ENCODE data around the gene CMSS1.

Gene CMSS1

DNA sequence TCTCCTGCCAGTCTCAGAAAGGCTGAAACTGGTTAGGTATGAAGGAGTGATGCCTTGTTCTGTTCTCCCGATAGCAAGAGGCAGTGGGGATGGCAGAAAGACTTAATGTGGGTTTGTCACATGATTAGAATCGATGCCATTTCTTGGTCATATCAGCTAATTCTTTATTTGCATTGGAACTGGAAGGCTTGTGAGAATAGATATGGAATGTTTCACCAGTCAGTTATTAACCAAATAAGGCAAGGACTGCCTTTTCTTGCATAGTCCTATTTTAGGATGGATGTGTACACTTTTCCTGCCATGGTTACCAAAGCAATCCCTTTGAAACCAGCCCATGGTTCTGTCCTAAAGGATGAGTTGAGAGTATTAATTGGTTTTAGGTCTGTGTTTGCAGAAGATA lies 262.9 kb downstream of the CMSS1 start:
- Histone ChIP-seq H3K9me2 (replicated peaks; ENCODE audit: insufficient read depth, low read length) (no peaks in the 10 kb centered on the region), H4K20me1 (ENCODE audit: insufficient read depth, low read length) (no peaks in the 10 kb centered on the region), H3K27ac (ENCODE audit: low read length) (no peak overlapping the region)

GRCh38 chr3:100081311-100081710 lies 263.6 kb downstream of the CMSS1 start:
- Histone ChIP-seq H3K4me1 (ENCODE audit: low read length) (no peaks in the 10 kb centered on the region), H3K27me3 (replicated peaks; ENCODE audit: insufficient read depth, low read length) (no peaks in the 10 kb centered on the region), H3K4me3 (ENCODE audit: low read length) (no peak overlapping the region), H2AFZ (ENCODE audit: low read length) (no peak overlapping the region), H3K9ac (ENCODE audit: low read length) (no peak overlapping the region), H3K79me2 (ENCODE audit: low read length) (no peaks in the 10 kb centered on the region), H3F3A (ENCODE audit: insufficient read depth, low read length) (no peaks in the 10 kb centered on the region), H3K9me3 (replicated peaks; ENCODE audit: insufficient read depth, low read length) (no peaks in the 10 kb centered on the region), H3K4me2 (ENCODE audit: low read depth, low read length) (no peak overlapping the region), H4K20me1 (ENCODE audit: insufficient read depth, low read length) (no peaks in the 10 kb centered on the region), H3K9me2 (replicated peaks; ENCODE audit: insufficient read depth, low read length) (no peaks in the 10 kb centered on the region), H3K27ac (ENCODE audit: low read length) (no peak overlapping the region), H3K36me3 (replicated peaks; ENCODE audit: insufficient read depth, low read length) (no peaks in the 10 kb centered on the region)
- DNase-seq = no peak
- TF ChIP-seq EZH2 (optimal IDR thresholded peaks at IDR 0.05; ENCODE audit: low read depth, low read length) (no peak), EZH2phosphoT487 (IDR thresholded peaks at IDR 0.05; ENCODE audit: low read length) (no peak)
- TF ChIP-seq, protein P1, sequence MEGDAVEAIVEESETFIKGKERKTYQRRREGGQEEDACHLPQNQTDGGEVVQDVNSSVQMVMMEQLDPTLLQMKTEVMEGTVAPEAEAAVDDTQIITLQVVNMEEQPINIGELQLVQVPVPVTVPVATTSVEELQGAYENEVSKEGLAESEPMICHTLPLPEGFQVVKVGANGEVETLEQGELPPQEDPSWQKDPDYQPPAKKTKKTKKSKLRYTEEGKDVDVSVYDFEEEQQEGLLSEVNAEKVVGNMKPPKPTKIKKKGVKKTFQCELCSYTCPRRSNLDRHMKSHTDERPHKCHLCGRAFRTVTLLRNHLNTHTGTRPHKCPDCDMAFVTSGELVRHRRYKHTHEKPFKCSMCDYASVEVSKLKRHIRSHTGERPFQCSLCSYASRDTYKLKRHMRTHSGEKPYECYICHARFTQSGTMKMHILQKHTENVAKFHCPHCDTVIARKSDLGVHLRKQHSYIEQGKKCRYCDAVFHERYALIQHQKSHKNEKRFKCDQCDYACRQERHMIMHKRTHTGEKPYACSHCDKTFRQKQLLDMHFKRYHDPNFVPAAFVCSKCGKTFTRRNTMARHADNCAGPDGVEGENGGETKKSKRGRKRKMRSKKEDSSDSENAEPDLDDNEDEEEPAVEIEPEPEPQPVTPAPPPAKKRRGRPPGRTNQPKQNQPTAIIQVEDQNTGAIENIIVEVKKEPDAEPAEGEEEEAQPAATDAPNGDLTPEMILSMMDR (IDR thresholded peaks at IDR 0.05; ENCODE audit: low read length) = no peak

More for the DNA sequence above, 262.9 kb downstream of the CMSS1 start:
- TF ChIP-seq EZH2phosphoT487 (IDR thresholded peaks at IDR 0.05; ENCODE audit: low read length) (no peak), EZH2 (optimal IDR thresholded peaks at IDR 0.05; ENCODE audit: low read depth, low read length) (no peak)
- TF ChIP-seq, protein P1 (IDR thresholded peaks at IDR 0.05; ENCODE audit: low read length) = no peak
- Histone ChIP-seq H3K9ac (ENCODE audit: low read length) (no peak overlapping the region), H3K4me2 (ENCODE audit: low read depth, low read length) (no peak overlapping the region), H3K4me3 (ENCODE audit: low read length) (no peak overlapping the region), H3F3A (ENCODE audit: insufficient read depth, low read length) (no peaks in the 10 kb centered on the region), H3K36me3 (replicated peaks; ENCODE audit: insufficient read depth, low read length) (no peaks in the 10 kb centered on the region), H3K79me2 (ENCODE audit: low read length) (no peaks in the 10 kb centered on the region), H3K4me1 (ENCODE audit: low read length) (no peaks in the 10 kb centered on the region), H3K27me3 (replicated peaks; ENCODE audit: insufficient read depth, low read length) (no peaks in the 10 kb centered on the region), H2AFZ (ENCODE audit: low read length) (no peak overlapping the region), H3K9me3 (replicated peaks; ENCODE audit: insufficient read depth, low read length) (no peaks in the 10 kb centered on the region)
- DNase-seq = no peak

- Histone ChIP-seq H2AFZ (ENCODE audit: low read length) (no peak overlapping the region), H3K27me3 (replicated peaks; ENCODE audit: insufficient read depth, low read length) (no peaks in the 10 kb centered on the region), H3K79me2 (ENCODE audit: low read length) (no peaks in the 10 kb centered on the region), H3K36me3 (replicated peaks; ENCODE audit: insufficient read depth, low read length) (no peaks in the 10 kb centered on the region), H3F3A (ENCODE audit: insufficient read depth, low read length) (no peaks in the 10 kb centered on the region), H3K4me1 (ENCODE audit: low read length) (peaks cover 6% of the 10 kb centered on the region), H3K9me3 (replicated peaks; ENCODE audit: insufficient read depth, low read length) (no peaks in the 10 kb centered on the region), H3K9me2 (replicated peaks; ENCODE audit: insufficient read depth, low read length) (no peaks in the 10 kb centered on the region), H3K4me2 (ENCODE audit: low read depth, low read length) (no peak overlapping the region), H4K20me1 (ENCODE audit: insufficient read depth, low read length) (no peaks in the 10 kb centered on the region), H3K4me3 (ENCODE audit: low read length) (no peak overlapping the region), H3K9ac (ENCODE audit: low read length) (no peak overlapping the region), H3K27ac (ENCODE audit: low read length) (no peak overlapping the region)
- TF ChIP-seq EZH2phosphoT487 (IDR thresholded peaks at IDR 0.05; ENCODE audit: low read length) (no peak), EZH2 (optimal IDR thresholded peaks at IDR 0.05; ENCODE audit: low read depth, low read length) (no peak)
- TF ChIP-seq, protein P1 (IDR thresholded peaks at IDR 0.05; ENCODE audit: low read length) = no peak
- no peak for DNase-seq
Observed at GRCh38 chr3:100081986-100082692, 264.5 kb downstream of the CMSS1 start.

Data from MM.1S (cell line).